Sigmoid colon (tissue), 7 donors: ENCODE results near the gene GORASP1. TPM values are rescaled to one million over a fixed set of nuclear protein-coding genes. Genes with fewer than 3 reads are reported as not detected.

Experiments used
- DNase-seq: peaks from one replicate; pipeline ENCODE4 v3.0.0-alpha.2; 2019
- H3K27ac ChIP-seq, 4 donors: fragments of 200-600 bp; sonication (generic); one replicate each; pipeline ENCODE4 v1.5.1; 2016 to 2019; ENCODE audit warnings: mild to moderate bottlenecking in 1 of 4
- H3K27me3 ChIP-seq, 3 donors: fragments of 200-600 bp; sonication (generic); one replicate each; pipeline ENCODE4 v1.5.1; 2019; ENCODE audit warnings: mild to moderate bottlenecking in 1 of 3
- H3K36me3 ChIP-seq, 4 donors: fragments of 200-600 bp; sonication (generic); one replicate each; pipeline ENCODE4 v1.5.1; 2016 to 2019
- H3K4me1 ChIP-seq, 4 donors: fragments of 200-600 bp; sonication (generic); one replicate each; pipeline ENCODE4 v1.5.1; 2017 to 2019
- H3K4me3 ChIP-seq, 4 donors: fragments of 200-600 bp; sonication (generic); one replicate each; pipeline ENCODE4 v1.5.1; 2017 to 2019; ENCODE audit warnings: mild to moderate bottlenecking in 2 of 4, moderate library complexity in 1 of 4
- H3K9me3 ChIP-seq, 4 donors: fragments of 200-600 bp in 3 of 4; sonication (generic) in 3 of 4; one replicate each; pipeline versions ENCODE4 v1.5.1 to v1.6.1; 2013 to 2019
- CTCF ChIP-seq, 4 experiments: fragments of 450-650 bp in 3 of 4; fragments of 200-600 bp in 1 of 4; IDR thresholded peaks; one replicate each; pipeline ENCODE4 v1.5.1; 2016 to 2019; ENCODE audit warnings: antibody characterized with exemption in 4 of 4, mild to moderate bottlenecking in 3 of 4, moderate library complexity in 2 of 4
- EP300 ChIP-seq, 4 donors: sonication (generic); formaldehyde crosslinking; IDR thresholded peaks; one replicate each; pipeline ENCODE4 v1.6.1; 2017; ENCODE audit warnings: antibody characterized with exemption in 4 of 4
- POLR2A ChIP-seq, 2 donors: fragments of 450-650 bp; IDR thresholded peaks; one replicate each; pipeline ENCODE4 v1.6.1; 2016; ENCODE audit warnings: antibody characterized with exemption in 2 of 2, mild to moderate bottlenecking in 2 of 2, moderate library complexity in 2 of 2
- POLR2AphosphoS5 ChIP-seq, 4 donors: sonication (generic); formaldehyde crosslinking; IDR thresholded peaks; one replicate each; pipeline ENCODE4 v1.6.1; 2017; ENCODE audit warnings: antibody characterized with exemption in 4 of 4
- WGBS, 2 donors: extraction: QIAGEN DNeasy Blood & Tissue Kit; methylation state at CpG; one replicate each; pipeline ENCODE4 v1.1.7; 2013; 5-methylcytosine and 5-hydroxymethylcytosine counted together
- intact Hi-C: fragments of 100-400 bp; cut with DNase I; formaldehyde crosslinking; loops from one replicate; pipeline ENCODE4 v1.15.1; 2023
- polyA plus RNA-seq, 3 donors: library from polyadenylated mRNA; stranded (reverse); fragments of 200-250 nt; gene quantifications; one replicate each; pipeline ENCODE4 v1.2.3, GENCODE V29; 2013
- total RNA-seq, 4 donors: library from RNA; depleted of rRNA; stranded (reverse); fragments of >200 nt; gene quantifications; one replicate each; pipeline ENCODE4 v1.1.0, GENCODE V29; 2016
- donor health status: healthy with polysubstance abuse.
- donor health status: Bipolar disorder and iron deficiency.
- donor health status: healthy.

GORASP1 gene
- total and polyA plus RNA-seq, 7 donors: 35.4 to 54.5 (median 48.2) TPM

GRCh38 chr3:39056151-39056550 is 51.3 kb downstream of the GORASP1 start:
- no peak for DNase-seq
- Histone ChIP-seq H3K9me3 (no peaks in the 10 kb centered on the region), H3K27me3 (no peaks in the 10 kb centered on the region), H3K36me3 (peaks cover 0 to 4% (median 0%) of the 10 kb centered on the region in 4 donors), H3K4me1 (peaks cover 0 to 18% (median 16%) of the 10 kb centered on the region in 4 donors), H3K27ac (no peak overlapping the region), H3K4me3 (no peak overlapping the region)
- TF ChIP-seq EP300 (IDR thresholded peaks at IDR 0.05): no peak
- TF ChIP-seq POLR2A (IDR thresholded peaks at IDR 0.05): no peak
- TF ChIP-seq CTCF (IDR thresholded peaks at IDR 0.05): no peak
- no peak for TF ChIP-seq POLR2AphosphoS5 (IDR thresholded peaks at IDR 0.05)
- 76 to 81% methylated on average over 3 of the region's 3 CpGs for whole genome bisulfite sequencing, 2 donors
- intact Hi-C loops: loop anchor here (10.0 kb wide), 2 partner anchors 601 to 1399 kb away; partner anchors contain the start of genes ACVR2B and RPL14

GRCh38 chr3:39053696-39054095 is 53.7 kb downstream of the GORASP1 start:
- Histone ChIP-seq H3K27ac (no peak overlapping the region), H3K4me1 (peaks cover 0 to 20% (median 16%) of the 10 kb centered on the region in 4 donors), H3K4me3 (no peak overlapping the region), H3K36me3 (peaks cover 0 to 4% (median 0%) of the 10 kb centered on the region in 4 donors), H3K9me3 (no peaks in the 10 kb centered on the region), H3K27me3 (no peaks in the 10 kb centered on the region)
- WGBS, 2 donors: 58 to 87% methylated on average over 2 of the region's 2 CpGs
- no peak for DNase-seq
- intact Hi-C loops: loop anchor here (5.0 to 10.0 kb wide), 3 partner anchors 54 to 1401 kb away; partner anchors contain the start of genes ACVR2B, GORASP1, RPL14 and TTC21A
- TF ChIP-seq EP300 (IDR thresholded peaks at IDR 0.05) (no peak), POLR2AphosphoS5 (IDR thresholded peaks at IDR 0.05) (no peak), POLR2A (IDR thresholded peaks at IDR 0.05) (no peak), CTCF (IDR thresholded peaks at IDR 0.05) (no peak)

- Histone ChIP-seq H3K4me3 (peak overlapping the region; percentile 92 to 99 (median 95)), H3K9me3 (no peaks in the 10 kb centered on the region), H3K27me3 (no peaks in the 10 kb centered on the region), H3K4me1 (peaks cover 0 to 20% (median 16%) of the 10 kb centered on the region in 4 donors), H3K27ac (peak overlapping the region in 3 of 4 donors; percentile 84 to 91 (median 88)), H3K36me3 (peaks cover 0 to 4% (median 0%) of the 10 kb centered on the region in 4 donors)
- 1 to 2% methylated on average over 11 of the region's 11 CpGs for WGBS, 2 donors
- intact Hi-C loops: loop anchor here (5.0 to 10.0 kb wide), 3 partner anchors 55 to 1402 kb away; partner anchors contain the start of genes ACVR2B, GORASP1, RPL14 and TTC21A
- no peak for DNase-seq
- TF ChIP-seq POLR2A (IDR thresholded peaks at IDR 0.05) (no peak), CTCF (IDR thresholded peaks at IDR 0.05) (no peak), POLR2AphosphoS5 (IDR thresholded peaks at IDR 0.05) (no peak), EP300 (IDR thresholded peaks at IDR 0.05) (no peak)
Measured at GRCh38 chr3:39052583-39052982, 54.8 kb downstream of the GORASP1 start.

GRCh38 chr3:39051649-39052561 is 55.5 kb downstream of the GORASP1 start, which contains the start of the genes SCN11A and WDR48:
Gene SCN11A, minus strand, starts transcription at chr3:39051944. Its CDS starts 101,582 bp downstream, at chr3:38950362.
Gene WDR48, plus strand, starts transcription at chr3:39052016. Its CDS starts 10 bp downstream, at chr3:39052026.
- H3K4me3 ChIP-seq: peak within 1 kb of the TSS; percentile 92 to 99 (median 95)
- intact Hi-C loops: loop anchor here (5.0 to 10.0 kb wide), 3 partner anchors 55 to 1403 kb away; partner anchors contain the start of genes ACVR2B, GORASP1, RPL14 and TTC21A
- no peaks in the 10 kb centered on the region for H3K9me3 ChIP-seq
- H3K36me3 ChIP-seq: peaks cover 0 to 4% (median 0%) of the 10 kb centered on the region in 4 donors
- DNase-seq: peak; percentile 97
- peak; percentile 89 to 97 (median 96) for TF ChIP-seq POLR2AphosphoS5 (IDR thresholded peaks at IDR 0.05)
- TF ChIP-seq EP300 (IDR thresholded peaks at IDR 0.05): no peak
- peak; percentile 69 to 83 for TF ChIP-seq POLR2A (IDR thresholded peaks at IDR 0.05)
- no peak for TF ChIP-seq CTCF (IDR thresholded peaks at IDR 0.05)
- H3K4me1 ChIP-seq: peaks cover 0 to 20% (median 16%) of the 10 kb centered on the region in 4 donors
- peak within 1 kb of the TSS; percentile 84 to 91 (median 87) for H3K27ac ChIP-seq
- no peaks in the 10 kb centered on the region for H3K27me3 ChIP-seq
- 1% methylated on average over 68 of the region's 68 CpGs for WGBS, 2 donors
